GM12891 (cell line): ENCODE measurements around the gene TNFRSF8.

Source experiments
- PAX5 ChIP-seq: IDR thresholded peaks from 2 replicates; pipeline ENCODE4 v1.6.1; 2011; ENCODE audit warnings: low read length, moderate library complexity, mild to moderate bottlenecking; ENCODE audit not compliant: insufficient read depth, severe bottlenecking
- POLR2A ChIP-seq: IDR thresholded peaks from 2 replicates; pipeline ENCODE4 v1.6.1; 2011; ENCODE audit warnings: low read depth, low read length, control low read depth
- POLR2AphosphoS5 ChIP-seq: IDR thresholded peaks from 2 replicates; pipeline ENCODE4 v1.6.1; 2011; ENCODE audit warnings: low read depth, low read length, control low read depth
- POU2F2 ChIP-seq: IDR thresholded peaks from 2 replicates; pipeline ENCODE4 v1.6.1; 2011; ENCODE audit warnings: low read depth, mild to moderate bottlenecking, control low read depth, low read length, moderate library complexity
- SPI1 ChIP-seq: IDR thresholded peaks from 2 replicates; pipeline ENCODE4 v1.6.1; 2011; ENCODE audit warnings: low read depth, low read length, control low read depth
- TAF1 ChIP-seq: IDR thresholded peaks from 2 replicates; pipeline ENCODE4 v1.6.1; 2011; ENCODE audit warnings: low read depth, low read length, control low read depth

DNA sequence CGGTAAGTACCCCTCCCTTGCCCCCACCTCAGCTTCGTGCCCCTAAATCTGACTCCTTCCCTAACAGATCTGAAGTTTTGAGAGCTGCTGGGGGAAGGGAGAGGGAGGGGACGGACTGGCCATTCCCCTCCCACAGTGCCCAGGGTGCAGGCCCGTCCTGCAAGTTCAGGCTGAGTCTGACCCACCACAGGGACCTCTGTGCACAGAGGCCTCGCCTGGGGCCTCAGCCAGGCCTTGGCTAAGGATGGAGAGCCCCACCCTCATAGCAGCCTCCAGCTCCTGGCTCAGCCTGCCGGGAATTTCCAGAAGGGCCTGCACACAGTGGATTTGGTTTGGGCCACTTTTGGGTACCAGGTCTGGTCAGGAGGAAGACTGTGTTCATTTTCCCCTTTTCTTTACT lies 72.5 kb downstream of the TNFRSF8 start:
- TF ChIP-seq TAF1 = no peak
- 0 out of 2 replicates have a peak, but pooled peaks have one; percentile 32 for TF ChIP-seq POLR2AphosphoS5
- TF ChIP-seq SPI1 = no peak
- no peak for TF ChIP-seq POLR2A
- no peak for TF ChIP-seq PAX5
- TF ChIP-seq POU2F2 = no peak
